HG03025 (cell line): ENCODE results near the gene ATOX1.
"Not testable (repeated sequence)": the region's sequence is repeated elsewhere in the genome, so short reads cannot be mapped to it uniquely, and the experiment has no call there.

ENCODE experiments used
- ATAC-seq: cut with Tn5 transposase; IDR thresholded peaks from one replicate; pipeline ENCODE4 v1.9.1; 2021; ENCODE audit warnings: mild to moderate bottlenecking, moderate library complexity; ENCODE audit not compliant: unreplicated experiment, low FRiP score

Gene ATOX1

DNA sequence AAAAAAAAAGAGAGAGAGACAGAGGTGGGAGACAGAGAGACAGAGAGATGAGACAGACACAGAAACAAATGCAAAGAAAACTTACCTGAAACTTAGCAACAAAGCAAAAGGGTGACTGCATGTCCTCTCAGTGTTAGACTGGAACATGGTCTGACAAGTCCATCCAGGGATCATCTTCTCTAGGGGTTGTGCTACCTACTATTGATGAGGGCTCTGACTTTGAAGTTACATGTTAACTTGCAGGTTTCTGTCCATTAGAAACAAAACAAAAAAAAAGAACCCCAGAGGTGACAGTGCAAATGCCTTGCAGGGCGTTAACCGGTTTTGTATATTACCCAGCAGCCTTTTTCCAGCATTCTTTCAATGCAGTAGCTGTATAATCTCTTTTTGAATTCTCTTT lies 58.1 kb downstream of the ATOX1 start:
- ATAC-seq = no peak

DNA sequence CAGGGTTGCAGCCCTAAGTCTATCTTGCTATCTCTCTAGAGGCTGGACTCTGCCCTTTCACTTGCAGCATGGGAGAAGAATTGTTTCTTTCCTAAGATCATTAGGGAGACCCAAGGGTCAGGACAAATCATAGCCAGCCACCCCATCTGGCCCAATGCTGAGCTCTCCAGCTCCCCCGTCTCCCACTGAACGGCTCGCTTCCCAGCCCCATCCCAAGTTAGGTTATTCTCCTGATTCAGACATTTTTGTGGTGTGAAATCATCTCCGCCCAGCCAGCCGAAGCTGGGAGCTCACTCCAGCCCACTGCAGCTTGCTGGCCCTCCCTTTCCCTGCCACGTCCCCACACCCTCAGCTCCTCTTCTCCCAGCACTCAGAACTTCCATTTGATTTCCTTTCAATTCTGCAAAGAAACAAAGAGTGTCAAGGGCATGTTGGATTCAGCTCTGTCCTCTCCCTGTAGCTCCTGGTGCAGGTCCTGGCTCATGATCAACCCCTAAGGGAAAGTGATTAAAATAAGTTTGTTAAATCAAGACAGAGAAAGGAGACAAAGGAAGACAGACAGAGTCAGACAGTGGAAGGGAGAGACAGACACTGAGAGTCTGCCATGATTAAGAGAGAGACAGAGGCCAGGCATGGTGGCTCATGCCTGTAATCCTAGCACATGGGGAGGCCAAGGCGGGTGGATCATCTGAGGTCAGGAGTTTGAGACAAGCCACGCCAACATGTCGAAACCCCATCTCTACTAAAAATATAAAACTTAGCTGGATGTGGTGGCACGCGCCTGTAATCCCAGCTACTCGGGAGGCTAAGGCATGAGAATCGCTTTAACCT lies 59.1 kb downstream of the ATOX1 start:
- ATAC-seq = no peak

DNA sequence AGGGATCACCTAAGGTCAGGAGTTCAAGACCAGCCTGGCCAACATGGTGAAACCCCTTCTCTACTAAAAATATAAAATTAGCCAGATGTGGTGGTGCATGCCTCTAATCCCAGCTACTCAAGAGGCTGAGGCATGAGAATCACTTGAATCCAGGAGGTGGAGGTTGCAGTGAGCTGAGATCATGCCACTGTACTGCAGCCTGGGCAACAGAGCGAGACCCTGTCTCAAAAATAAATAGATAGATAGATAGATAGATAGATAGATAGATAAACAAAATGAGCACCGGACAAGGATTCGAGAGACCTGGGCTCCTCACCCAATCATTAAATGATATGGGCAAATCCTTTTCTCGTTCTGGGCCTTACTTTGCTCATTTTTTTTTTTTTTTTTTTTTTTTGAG lies 60.4 kb downstream of the ATOX1 start:
- ATAC-seq = not testable (repeated sequence)

DNA sequence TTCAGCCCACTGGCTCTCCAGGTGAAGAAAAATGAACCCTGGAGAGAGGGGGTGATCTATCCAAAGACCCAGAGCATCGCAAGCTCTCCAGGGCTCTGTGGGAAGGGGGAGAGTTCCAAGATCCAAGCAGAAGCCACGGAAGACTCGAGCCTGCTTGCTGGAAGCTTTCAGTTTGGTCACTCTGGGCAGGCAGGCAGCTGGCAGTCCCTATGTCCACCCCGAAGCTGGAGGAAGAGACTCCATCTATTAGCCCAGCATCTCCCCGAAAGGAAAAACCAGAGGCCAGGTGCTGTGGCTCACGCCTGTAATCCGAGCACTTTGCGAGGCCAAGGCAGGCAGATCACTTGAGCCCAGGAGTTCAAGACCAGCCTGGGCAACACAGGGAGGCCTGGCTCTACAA lies 61.0 kb downstream of the ATOX1 start:
- ATAC-seq = no peak

DNA sequence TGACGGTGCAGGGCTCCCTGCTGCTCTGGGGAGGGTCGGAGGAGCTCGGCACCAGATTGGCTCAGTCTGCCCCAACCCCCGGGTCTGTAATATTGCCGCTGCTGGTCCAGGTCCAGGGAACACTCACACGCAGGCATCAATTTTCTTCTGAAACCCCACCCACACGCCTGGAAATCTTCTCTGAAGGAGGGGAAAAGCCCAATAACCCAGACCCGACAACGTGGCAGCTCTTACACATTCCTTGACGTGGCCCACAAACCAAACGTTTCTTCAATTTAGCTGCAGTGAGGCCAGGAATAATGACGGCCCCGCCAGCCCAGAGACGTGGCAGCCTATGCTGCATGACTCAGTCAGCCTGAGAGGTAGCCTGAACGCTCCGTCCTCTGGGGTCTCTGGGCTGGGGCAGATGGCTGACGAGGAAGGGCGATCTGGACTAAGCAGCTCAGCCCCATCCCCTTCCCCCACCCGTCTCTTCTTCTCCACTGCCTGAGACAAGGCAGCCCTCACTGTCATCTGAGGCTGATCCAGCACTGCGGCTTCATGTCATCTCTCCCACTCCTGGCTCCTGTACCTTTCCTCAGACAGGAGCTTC lies 61.9 kb downstream of the ATOX1 start:
- no peak for ATAC-seq

DNA sequence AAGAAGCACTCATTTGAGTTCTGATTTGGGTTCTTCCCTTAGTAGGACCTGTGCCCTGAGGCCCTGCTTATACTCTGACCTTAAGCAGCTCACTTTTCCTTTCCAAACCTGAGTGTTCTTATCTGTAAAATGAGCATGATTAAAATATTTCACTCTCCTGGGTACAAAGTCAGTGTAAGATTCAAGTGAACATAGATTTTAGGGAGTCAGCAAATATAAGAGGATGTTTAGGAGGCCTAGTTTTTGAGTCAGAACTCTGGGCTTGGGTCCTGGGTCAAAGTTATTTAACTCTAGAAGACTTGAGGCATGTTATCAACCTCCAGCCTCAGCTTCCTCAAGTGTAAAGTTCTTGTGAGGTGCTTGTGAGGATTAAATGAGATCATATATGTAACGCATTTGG lies 63.0 kb downstream of the ATOX1 start:
- no peak for ATAC-seq

DNA sequence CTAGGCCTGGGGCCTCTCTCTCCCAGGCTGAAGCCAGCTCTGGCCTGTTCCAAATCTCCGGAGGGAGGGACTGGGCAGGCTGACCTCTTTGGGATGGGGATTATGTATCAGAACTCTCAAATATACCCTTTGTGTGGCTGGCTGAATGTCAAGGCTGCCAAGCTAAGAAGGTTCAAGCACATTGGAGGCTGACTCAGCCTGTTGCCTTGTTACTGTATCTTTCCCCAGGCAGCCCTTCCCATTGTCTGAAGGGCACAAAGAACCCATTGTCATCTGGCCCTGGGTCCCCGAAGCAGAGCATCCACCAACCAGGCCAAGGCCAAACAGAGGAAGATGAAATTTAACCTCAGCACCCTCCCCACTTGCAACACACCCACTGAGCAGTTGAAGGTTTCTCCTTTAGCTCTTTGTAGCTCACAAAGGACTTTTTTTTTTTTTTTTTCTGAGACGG lies 64.4 kb downstream of the ATOX1 start:
- ATAC-seq = no peak
